Kasumi-1 (cell line): ENCODE results near the gene TTBK1.
A peak's percentile ranks its signal among the peaks of the same experiment; 100 is the strongest.

Experiments used
- DNase-seq, 2 experiments: peaks; one replicate each; lab custom pipeline; 2025; lab: John Stamatoyannopoulos, UW

TTBK1 gene

GRCh38 chr6:43223175-43223574, 20.1 kb upstream of the TTBK1 start:
- no peak for DNase-seq

- no peak for DNase-seq
Measured at GRCh38 chr6:43226192-43226851, 17.0 kb upstream of the TTBK1 start.

GRCh38 chr6:43228951-43229802, 14.1 kb upstream of the TTBK1 start, which contains the start of gene DNPH1:
Gene DNPH1, minus strand, starts transcription at chr6:43229481. Its CDS starts 25 bp downstream, at chr6:43229456.
- peak; percentile 35 to 45 for DNase-seq

DNA sequence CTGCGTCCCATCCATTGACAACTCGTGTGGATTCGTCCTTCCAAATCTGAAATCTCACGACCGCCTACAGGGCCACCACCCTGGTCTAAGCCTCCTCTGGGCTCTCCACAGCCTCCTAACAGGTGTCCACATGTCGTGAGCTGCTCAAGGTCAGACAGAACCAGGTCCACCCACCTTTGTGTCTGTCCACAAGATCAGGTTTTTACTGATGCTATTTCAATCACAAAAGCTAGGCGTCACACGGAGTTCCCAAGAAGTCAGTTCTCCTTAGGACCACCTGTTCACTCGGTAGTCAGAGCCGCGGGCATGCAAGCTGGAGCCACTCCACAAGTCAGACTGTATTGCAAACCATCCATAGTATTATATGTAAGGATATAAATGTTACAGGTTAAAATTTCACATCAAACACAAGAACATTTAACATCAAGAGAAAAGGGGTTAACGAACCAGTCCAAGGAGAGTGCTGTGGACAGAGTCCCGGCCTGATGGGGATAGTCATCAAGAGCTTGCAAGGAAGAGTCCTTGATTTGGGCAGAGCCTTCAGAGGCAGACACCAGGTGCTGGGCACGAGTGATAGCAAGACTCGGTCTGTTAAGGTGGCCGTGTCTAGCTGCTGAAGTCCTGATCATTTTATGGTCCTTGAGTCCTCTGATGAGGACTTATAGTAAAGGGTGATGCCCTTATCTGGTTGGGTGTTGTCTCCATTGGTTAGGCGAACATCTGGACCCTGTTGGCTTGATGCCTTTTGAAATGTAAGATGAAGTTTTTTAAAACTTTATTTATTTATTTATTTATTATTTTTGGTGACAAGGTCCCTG, 13.3 kb upstream of the TTBK1 start:
- DNase-seq, result no peak

DNA sequence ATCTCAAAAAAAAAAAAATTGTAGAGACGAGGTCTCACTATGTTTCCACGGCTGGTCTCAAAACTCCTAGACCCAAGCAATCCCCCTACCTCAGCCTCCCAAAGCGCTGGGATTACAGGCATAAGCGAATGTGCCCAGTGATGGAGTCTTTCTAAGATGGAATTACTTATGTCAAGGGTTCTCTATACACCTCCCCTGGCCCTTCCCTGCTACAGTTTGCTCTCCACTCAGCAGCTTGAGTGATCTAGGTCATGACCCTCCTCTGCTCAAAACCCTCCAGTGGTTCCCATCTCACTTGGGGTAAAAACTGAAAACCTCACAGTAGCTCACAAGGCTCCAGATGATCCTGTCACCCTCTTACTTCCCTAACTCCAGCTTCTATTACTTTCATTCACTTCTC, 12.2 kb upstream of the TTBK1 start:
- DNase-seq, result no peak

DNA sequence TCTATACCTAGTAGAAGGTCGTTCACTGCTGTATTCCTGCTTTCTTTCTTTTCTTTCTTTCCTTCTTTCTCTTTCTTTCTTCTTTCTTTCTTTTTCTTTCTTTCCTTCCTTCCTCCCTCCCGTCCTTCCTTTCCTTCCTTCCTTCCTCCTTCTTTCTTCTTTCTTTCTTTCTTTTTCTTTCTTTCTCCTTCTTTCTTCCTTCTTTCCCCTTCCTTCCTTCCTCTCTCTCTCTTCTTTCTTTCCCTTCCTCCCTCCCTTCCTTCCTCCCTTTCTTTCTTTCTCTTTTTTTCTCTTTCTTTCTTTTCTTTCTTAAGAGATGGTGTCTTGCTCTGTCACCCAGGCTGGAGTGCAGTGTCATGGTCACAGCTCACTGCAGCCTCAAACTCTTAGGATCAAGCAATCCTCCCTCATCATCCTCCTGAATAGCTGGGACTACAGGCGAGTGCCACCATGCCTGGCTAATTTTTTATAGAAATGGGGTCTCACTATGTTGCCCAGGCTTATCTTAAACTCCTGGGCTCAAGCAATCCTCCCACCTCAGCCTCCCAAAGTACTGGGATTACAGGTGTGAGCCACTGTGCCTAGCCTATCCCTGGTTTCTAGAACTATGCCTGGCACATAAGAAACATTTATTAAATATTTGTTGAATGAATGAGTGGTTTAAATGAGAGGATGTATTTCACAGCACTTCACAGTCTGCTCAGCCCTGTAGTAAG, 11.4 kb upstream of the TTBK1 start:
- DNase-seq, result no peak

DNA sequence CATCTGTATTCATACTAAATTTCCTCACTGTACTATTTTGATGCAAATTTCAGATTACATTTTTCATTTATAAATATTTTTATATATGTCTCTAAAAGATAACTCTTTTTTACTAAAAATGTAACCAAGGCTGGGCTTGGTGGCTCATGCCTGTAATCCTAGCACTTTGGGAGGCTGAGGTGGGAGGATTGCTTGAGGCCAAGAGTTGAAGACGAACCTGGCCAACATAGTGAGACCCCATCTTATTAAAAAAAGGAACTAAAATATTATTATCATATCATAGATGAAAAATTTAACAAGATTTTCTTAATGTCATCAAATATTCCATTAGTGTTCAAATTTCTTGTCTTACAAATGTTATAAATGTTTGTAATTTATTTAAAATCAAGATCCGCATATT, 7.4 kb upstream of the TTBK1 start:
- no peak for DNase-seq

DNA sequence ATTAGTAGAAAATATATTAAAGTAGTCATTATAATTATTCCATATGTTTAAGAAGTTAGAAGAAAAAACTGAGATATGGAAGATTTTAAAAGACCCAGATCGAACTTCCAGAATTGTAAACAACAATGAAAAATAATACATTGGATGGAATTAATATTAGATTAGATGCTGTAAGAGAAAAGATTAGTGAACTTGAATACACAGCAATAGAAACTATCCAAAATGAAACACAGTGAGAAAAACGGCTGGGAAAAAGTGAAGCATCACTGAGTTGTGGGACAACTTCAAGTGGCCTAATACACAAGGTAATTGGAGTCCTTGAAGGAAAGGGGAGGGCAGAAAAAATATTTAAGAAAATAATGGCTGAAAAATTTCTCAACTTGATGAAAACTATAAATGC, 4.2 kb upstream of the TTBK1 start:
- no peak for DNase-seq

DNA sequence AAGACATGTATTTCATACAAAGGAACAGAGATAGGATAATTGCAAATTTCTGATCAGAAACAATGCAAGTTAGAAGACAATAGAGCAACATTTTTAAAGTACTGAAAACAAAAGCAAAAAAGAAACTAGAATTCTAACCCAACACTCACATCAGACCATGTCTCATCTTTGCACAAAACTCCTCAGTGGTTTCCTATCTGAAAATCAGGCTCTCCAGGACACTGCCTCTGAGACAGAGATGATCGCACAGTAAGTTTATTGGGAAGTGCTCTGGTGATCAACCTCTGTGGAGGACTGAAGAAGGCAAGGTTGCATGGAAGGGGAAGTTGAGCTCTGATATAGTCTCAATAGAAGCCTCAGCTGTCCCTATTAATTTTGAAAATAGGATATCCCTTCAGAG, 2.3 kb upstream of the TTBK1 start:
- DNase-seq, result peak in 1 of 2 experiments; percentile 20

GRCh38 chr6:43241446-43241845, 1.8 kb upstream of the TTBK1 start:
- DNase-seq, result no peak

DNA sequence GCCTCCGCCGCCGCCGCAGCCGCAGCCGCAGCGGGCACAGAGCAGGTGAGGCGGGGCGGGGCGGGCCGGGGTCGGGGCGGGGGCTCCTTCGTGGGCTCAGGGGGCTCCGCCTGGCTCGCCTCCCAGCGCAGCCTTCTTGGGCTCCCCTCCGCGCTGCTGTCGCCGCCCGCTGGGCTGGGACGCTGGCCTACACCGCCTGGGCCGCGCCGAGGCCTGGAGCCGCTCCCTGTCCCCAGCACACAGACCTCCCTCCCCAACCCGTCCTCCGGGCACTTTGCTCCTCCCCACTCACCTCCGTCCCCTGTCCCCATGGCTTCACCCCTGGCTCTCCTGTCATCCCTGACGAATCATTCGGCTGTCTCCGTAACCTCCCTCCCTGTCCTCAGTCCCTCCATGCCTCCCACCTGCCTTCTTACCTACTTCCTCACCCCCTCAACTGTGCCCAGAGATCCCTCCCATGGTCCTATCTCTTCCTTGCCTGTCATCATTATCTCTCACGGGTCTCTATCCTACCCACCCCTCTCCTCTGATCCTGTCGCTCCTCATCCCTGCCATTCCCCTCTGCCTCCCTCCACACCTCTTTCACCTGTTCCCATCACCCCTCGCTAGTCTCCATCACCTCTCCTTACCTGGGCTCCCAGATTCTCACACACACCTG, 512 bp downstream of the TTBK1 start:
- no peak for DNase-seq

DNA sequence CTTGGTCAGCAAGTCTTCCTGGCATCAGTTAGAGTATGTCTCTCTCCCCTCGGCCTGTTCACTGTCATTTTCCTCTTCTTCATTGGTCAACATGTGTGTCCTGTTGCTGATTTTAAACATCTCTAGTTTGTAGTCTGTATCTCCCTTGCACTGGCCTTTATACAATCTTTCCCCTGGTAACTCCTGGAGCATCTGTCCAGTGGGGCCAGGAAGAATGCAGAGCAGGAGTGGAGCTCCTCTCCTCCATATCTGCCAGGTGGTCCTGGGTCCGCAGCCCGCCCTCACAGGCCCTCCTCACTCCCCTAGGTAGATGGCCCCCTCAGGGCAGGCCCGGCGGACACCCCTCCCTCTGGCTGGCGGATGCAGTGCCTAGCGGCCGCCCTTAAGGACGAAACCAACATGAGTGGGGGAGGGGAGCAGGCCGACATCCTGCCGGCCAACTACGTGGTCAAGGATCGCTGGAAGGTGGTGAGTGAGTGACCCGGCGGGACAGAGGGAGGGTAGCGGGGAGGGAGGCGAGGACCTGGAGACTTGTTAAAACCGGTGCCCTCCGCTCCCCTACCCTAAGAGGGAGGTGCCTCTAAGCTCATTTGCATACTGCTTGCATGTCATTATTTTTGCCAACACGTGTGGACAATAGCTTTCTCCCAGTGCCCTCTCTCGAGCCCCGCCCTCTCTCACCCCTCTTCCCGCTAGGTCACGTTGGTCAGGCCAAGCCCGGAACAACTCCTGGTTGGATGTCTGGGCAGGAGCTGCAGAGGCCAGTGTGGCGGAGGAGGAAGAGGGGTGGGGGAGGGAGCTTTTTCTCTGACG, 3.2 kb downstream of the TTBK1 start:
- DNase-seq, result no peak

- DNase-seq, result peak; percentile 60 to 63
Measured at GRCh38 chr6:43247114-43247999, 4.1 kb downstream of the TTBK1 start.

GRCh38 chr6:43248101-43248500, 4.8 kb downstream of the TTBK1 start:
- no peak for DNase-seq

DNA sequence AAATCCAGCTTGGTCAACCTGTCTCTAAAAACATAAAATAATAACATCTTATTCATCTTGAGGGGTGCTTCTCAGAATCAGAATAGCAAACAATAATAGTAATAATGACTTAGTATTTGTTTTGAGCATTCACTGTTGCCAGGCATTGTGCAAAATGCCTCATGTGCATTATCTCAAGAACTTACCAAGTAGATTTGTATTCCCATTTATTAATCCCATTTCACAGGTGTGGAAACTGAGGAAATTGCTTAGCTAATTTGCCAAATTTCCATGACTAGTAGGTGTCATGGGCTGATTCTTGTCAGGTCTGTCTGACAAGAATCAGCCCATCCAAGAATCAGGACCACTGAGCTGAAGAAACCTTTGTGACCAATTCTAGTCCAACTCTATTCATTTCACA, 5.5 kb downstream of the TTBK1 start:
- no peak for DNase-seq

DNA sequence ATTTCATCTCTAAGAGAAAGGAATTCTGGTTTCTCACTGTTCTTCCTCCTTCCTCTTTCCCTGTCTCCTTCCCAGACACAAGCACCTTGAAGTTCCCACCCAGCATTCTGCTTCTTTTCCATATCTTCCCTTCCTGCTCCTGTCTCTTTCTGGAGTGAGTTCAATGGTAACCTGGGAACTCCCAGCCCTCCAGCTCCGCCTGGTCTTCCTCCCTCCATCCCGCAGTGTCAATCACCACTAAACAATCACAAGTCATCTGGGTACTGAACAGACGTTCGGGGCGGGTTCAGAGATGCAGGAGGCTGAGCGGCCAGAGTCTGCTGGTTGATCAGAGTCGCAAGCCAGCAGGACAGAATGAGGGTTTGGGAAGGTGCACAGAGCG, 7.7 kb downstream of the TTBK1 start:
- no peak for DNase-seq

- DNase-seq, result no peak
Measured at GRCh38 chr6:43253401-43253800, 10.1 kb downstream of the TTBK1 start.

DNA sequence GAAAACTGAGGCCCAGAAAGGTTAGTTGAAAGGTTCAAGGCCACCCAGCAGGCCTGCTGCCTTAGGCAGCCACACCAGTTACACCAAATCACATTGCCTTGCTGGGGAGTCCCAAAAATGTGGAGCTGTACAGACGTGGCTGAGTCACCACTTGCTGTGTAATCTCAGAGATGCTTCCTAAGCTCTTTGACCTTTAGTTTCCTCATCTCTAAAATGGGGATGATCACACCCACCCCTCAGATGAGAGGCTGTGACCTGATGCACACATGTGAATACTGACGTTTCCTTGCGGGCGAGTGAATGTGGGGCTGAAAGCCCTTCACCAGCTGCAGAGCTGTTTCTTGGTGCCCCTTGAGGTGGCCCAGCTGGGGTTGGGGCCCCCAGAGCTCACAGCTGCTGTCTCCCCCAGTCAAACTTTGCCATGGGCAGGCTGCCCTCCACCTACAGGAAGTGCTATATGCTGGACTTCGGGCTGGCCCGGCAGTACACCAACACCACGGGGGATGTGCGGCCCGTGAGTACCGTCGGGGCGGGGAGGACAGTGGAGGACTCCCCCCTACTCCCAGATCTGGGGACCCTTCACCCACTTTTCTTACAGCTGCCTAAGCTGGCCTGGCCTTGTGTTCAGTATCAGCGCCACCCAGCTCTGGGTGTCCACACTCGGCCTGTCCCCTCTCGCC, 11.0 kb downstream of the TTBK1 start:
- no peak for DNase-seq

DNA sequence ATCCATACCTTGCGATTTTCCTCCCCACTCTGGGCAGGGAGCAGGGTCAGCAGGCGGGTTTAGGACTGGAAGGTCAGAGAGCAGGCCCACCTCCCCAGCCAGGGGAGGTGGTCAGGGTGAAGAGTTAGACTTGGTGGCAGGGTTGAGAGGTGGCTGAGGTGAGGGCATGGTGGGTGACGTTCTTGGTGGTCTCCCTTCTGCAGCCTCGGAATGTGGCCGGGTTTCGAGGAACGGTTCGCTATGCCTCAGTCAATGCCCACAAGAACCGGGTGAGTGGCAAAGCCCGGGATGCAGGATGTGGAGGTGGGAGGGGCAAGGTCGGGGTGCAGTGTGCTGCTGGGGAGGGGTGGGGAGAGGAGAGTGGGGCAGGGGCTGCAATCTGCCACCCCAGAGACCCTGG, 11.6 kb downstream of the TTBK1 start:
- no peak for DNase-seq
